K562 (cell line): ENCODE measurements around the gene FUCA1. TPM values are rescaled to one million over a fixed set of nuclear protein-coding genes. Genes with fewer than 3 reads are reported as not detected.

ENCODE experiments used
- KLF10 ChIP-seq: fragments of 250-450 bp; sonication (Bioruptor Pico); IDR thresholded peaks from 2 replicates; pipeline ENCODE4 v1.6.1; 2021; ENCODE audit warnings: matching md5 sums
- ZNF589 ChIP-seq: fragments of 200-800 bp; sonication (Bioruptor generic); IDR thresholded peaks from 2 replicates; pipeline ENCODE4 v1.6.1; 2016; ENCODE audit warnings: low read depth, missing genetic modification characterization, missing compliant biosample characterization
- polyA plus RNA-seq, 8 experiments: library from polyadenylated mRNA; depleted of rRNA in 4 of 8; stranded (reverse) in 5 of 8; unstranded in 3 of 8; fragments of >200 nt; fragmentation: Nextera tagmentation in 2 of 8; fragmentation: Illumina TruSeq in 1 of 8; extraction: Ambion mirVana in 2 of 8; extraction: Trizol in 1 of 8; gene quantifications; 2 replicates each; pipeline versions ENCODE4 v1.2.1 to v1.2.3, GENCODE V29; 2011 to 2014; ENCODE audit warnings: inconsistent platforms in 1 of 8, missing spikeins in 1 of 8
- total RNA-seq, 7 experiments: library from RNA; depleted of rRNA in 6 of 7; stranded (reverse); fragments of >200 nt in 6 of 7; fragmentation: Illumina TruSeq in 2 of 7; extraction: Trizol in 2 of 7; gene quantifications; 2 replicates each; pipeline versions ENCODE4 v1.2.1 to v1.2.3, GENCODE V29; 2011 to 2021; ENCODE audit warnings: low replicate concordance in 1 of 7
- TF ChIP-seq, protein P1 (sequence below), 2 experiments: fragments of 450-650 bp; IDR thresholded peaks; 2 replicates each; pipeline ENCODE4 v1.6.1; 2016; ENCODE audit warnings: mild to moderate bottlenecking in 2 of 2, borderline replicate concordance in 1 of 2, low read depth in 1 of 2, moderate library complexity in 1 of 2
- TF ChIP-seq, protein P2 (sequence below), 2 experiments: fragments of 200-800 bp in 1 of 2; sonication (Bioruptor generic) in 1 of 2; sonication (generic) in 1 of 2; formaldehyde crosslinking in 1 of 2; IDR thresholded peaks in 1 of 2; conservative IDR thresholded peaks in 1 of 2; 2 replicates each; pipeline versions ENCODE4 v1.5.0 to v1.6.1; 2016 to 2020; ENCODE audit warnings: missing compliant biosample characterization in 1 of 2, missing genetic modification characterization in 1 of 2, missing genetic modification reagents in 1 of 2
- TF ChIP-seq, protein P3 (sequence below): fragments of 250-450 bp; sonication (Bioruptor Pico); IDR thresholded peaks from 2 replicates; pipeline ENCODE4 v1.4.0; 2020
- TF ChIP-seq, protein P4 (sequence below): IDR thresholded peaks from 2 replicates; pipeline ENCODE4 v1.6.1; 2014; ENCODE audit warnings: antibody characterized with exemption

FUCA1 gene
- total and polyA plus RNA-seq, 9 of the 15 experiments (the other 6 are each of a cell fraction or from before 2014, with no cell fraction given): 7.0 to 20.5 (median 13.5) TPM

DNA sequence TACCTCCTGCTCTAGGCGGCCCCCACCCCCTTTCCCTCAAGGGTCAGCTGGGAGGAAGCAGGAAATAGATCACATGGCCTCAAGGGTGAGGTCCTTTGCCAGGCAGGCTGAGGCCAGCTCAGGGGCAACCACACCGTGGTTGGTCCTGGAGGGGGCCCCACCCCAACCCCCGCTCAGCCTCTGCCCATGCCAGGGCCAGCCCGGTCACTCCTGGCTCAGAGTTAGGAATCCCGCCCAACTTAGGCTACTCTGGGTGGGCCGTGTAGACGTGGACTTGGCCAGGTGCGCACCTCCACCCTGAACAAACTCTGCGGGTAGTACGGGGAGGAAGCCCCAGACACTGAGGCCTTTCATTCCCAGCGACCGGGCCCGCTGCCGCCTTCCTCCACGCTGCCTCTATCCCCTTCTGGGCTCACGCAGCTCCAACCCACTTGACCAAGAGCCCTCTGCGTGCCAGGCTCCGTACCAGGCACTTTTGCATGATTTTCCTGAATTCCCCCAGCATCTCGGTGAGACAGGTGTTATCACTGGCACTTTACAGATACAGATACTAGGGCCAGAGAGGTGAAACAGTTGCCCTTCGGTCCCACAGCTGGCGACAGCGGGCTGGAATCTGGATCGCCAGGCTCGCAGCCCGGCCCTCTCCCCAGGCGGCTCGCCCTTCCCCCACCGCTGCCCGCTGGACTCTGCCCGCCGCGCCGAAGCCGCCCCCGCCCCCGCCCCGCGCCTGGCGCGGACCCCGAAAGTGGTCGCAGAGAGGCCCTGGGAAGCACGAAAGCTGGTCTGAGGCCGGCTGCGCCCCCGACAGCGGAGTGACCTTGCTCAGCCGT is 68.3 kb downstream of the FUCA1 start (continued):
- TF ChIP-seq, protein P1, sequence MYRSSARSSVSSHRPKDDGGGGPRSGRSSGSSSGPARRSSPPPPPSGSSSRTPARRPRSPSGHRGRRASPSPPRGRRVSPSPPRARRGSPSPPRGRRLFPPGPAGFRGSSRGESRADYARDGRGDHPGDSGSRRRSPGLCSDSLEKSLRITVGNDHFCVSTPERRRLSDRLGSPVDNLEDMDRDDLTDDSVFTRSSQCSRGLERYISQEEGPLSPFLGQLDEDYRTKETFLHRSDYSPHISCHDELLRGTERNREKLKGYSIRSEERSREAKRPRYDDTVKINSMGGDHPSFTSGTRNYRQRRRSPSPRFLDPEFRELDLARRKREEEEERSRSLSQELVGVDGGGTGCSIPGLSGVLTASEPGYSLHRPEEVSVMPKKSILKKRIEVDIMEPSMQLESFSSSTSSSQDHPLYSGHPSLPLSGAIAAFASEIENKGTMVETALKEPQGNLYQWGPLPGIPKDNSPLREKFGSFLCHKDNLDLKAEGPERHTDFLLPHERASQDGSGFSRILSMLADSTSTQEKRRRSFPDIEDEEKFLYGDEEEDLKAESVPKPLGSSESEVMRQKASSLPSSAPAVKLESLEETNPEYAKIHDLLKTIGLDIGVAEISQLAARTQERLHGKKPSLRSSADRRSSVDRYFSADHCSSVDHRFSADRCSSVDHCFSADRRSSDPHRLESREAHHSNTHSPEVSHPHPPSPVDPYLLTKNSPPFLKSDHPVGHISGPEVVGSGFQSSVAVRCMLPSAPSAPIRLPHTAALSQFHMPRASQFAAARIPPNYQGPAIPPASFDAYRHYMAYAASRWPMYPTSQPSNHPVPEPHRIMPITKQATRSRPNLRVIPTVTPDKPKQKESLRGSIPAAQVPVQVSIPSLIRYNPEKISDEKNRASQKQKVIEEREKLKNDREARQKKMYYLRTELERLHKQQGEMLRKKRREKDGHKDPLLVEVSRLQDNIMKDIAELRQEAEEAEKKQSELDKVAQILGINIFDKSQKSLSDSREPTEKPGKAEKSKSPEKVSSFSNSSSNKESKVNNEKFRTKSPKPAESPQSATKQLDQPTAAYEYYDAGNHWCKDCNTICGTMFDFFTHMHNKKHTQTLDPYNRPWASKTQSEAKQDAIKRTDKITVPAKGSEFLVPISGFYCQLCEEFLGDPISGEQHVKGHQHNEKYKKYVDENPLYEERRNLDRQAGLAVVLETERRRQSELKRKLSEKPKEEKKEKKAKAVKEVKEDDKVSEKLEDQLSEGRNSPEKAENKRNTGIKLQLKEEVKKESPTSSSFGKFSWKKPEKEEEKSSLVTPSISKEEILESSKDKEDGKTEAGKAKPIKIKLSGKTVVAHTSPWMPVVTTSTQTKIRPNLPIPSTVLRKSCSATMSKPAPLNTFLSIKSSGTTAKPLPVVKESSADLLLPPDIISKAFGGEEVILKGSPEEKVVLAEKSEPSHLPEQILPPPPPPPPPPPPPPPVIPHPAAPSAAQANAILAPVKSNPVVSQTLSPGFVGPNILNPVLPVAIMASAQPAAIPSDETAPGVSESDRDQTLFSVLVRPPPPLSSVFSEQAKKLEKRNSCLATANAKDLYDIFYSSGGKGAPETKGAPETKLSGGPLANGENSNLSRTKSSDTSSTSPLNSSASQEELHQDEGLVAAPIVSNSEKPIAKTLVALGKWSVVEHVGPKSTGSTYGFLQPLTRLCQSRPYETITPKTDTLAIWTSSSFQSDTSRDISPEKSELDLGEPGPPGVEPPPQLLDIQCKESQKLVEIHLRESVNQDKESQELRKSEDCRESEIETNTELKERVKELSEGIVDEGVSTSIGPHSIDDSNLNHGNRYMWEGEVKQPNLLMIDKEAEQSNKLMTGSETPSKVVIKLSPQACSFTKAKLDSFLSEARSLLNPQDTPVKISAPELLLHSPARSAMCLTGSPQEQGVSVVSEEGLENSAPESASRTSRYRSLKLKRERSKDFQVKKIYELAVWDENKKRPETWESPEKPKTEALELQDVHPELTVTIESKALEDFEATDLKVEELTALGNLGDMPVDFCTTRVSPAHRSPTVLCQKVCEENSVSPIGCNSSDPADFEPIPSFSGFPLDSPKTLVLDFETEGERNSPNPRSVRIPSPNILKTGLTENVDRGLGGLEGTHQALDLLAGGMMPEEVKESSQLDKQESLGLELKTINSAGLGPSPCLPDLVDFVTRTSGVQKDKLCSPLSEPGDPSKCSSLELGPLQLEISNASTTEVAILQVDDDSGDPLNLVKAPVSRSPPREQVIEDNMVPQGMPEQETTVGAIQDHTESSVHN (IDR thresholded peaks at IDR 0.05; ENCODE audit: borderline replicate concordance in 1 of 2, low read depth in 1 of 2): 0 out of 4 replicates have a peak, but pooled peaks of 1 of the 2 experiments have one; percentile 36
- TF ChIP-seq, protein P2, sequence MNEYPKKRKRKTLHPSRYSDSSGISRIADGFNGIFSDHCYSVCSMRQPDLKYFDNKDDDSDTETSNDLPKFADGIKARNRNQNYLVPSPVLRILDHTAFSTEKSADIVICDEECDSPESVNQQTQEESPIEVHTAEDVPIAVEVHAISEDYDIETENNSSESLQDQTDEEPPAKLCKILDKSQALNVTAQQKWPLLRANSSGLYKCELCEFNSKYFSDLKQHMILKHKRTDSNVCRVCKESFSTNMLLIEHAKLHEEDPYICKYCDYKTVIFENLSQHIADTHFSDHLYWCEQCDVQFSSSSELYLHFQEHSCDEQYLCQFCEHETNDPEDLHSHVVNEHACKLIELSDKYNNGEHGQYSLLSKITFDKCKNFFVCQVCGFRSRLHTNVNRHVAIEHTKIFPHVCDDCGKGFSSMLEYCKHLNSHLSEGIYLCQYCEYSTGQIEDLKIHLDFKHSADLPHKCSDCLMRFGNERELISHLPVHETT (CRISPR knock-in tag; conservative IDR thresholded peaks at IDR 0.05 in 1 of 2, IDR thresholded peaks at IDR 0.05 in 1 of 2): 0 out of 4 replicates have a peak, but pooled peaks of 1 of the 2 experiments have one; percentile 33
- TF ChIP-seq KLF10 (CRISPR knock-in tag) (no peak), ZNF589 (CRISPR knock-in tag) (peak; percentile 71; the same call in 1 of the 2 replicates)
- TF ChIP-seq, protein P3, sequence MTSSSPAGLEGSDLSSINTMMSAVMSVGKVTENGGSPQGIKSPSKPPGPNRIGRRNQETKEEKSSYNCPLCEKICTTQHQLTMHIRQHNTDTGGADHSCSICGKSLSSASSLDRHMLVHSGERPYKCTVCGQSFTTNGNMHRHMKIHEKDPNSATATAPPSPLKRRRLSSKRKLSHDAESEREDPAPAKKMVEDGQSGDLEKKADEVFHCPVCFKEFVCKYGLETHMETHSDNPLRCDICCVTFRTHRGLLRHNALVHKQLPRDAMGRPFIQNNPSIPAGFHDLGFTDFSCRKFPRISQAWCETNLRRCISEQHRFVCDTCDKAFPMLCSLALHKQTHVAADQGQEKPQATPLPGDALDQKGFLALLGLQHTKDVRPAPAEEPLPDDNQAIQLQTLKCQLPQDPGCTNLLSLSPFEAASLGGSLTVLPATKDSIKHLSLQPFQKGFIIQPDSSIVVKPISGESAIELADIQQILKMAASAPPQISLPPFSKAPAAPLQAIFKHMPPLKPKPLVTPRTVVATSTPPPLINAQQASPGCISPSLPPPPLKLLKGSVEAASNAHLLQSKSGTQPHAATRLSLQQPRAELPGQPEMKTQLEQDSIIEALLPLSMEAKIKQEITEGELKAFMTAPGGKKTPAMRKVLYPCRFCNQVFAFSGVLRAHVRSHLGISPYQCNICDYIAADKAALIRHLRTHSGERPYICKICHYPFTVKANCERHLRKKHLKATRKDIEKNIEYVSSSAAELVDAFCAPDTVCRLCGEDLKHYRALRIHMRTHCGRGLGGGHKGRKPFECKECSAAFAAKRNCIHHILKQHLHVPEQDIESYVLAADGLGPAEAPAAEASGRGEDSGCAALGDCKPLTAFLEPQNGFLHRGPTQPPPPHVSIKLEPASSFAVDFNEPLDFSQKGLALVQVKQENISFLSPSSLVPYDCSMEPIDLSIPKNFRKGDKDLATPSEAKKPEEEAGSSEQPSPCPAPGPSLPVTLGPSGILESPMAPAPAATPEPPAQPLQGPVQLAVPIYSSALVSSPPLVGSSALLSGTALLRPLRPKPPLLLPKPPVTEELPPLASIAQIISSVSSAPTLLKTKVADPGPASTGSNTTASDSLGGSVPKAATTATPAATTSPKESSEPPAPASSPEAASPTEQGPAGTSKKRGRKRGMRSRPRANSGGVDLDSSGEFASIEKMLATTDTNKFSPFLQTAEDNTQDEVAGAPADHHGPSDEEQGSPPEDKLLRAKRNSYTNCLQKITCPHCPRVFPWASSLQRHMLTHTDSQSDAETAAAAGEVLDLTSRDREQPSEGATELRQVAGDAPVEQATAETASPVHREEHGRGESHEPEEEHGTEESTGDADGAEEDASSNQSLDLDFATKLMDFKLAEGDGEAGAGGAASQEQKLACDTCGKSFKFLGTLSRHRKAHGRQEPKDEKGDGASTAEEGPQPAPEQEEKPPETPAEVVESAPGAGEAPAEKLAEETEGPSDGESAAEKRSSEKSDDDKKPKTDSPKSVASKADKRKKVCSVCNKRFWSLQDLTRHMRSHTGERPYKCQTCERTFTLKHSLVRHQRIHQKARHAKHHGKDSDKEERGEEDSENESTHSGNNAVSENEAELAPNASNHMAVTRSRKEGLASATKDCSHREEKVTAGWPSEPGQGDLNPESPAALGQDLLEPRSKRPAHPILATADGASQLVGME (CRISPR knock-in tag): 0 out of 2 replicates have a peak, but pooled peaks have one; percentile 40
- TF ChIP-seq, protein P4, sequence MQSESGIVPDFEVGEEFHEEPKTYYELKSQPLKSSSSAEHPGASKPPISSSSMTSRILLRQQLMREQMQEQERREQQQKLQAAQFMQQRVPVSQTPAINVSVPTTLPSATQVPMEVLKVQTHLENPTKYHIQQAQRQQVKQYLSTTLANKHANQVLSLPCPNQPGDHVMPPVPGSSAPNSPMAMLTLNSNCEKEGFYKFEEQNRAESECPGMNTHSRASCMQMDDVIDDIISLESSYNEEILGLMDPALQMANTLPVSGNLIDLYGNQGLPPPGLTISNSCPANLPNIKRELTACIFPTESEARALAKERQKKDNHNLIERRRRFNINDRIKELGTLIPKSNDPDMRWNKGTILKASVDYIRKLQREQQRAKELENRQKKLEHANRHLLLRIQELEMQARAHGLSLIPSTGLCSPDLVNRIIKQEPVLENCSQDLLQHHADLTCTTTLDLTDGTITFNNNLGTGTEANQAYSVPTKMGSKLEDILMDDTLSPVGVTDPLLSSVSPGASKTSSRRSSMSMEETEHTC: peak; percentile 55; the same call in 1 of the 2 replicates
